Mammary epithelial cell (primary cell): ENCODE data around the gene KISS1.

Experiments used
- CTCF ChIP-seq, 2 donors: IDR thresholded peaks in 1 of 2; conservative IDR thresholded peaks in 1 of 2; 2 replicates each; pipeline ENCODE4 v1.5.1; 2011 to 2012; ENCODE audit warnings: inconsistent platforms in 2 of 2, low read length in 2 of 2, mild to moderate bottlenecking in 2 of 2, control low read depth in 1 of 2, low read depth in 1 of 2; ENCODE audit not compliant: insufficient read depth in 1 of 2; ENCODE audit errors: extremely low read depth in 1 of 2
- EZH2 ChIP-seq: IDR thresholded peaks from 2 replicates; pipeline ENCODE4 v1.6.1; 2012; ENCODE audit warnings: low read length, inconsistent platforms, borderline replicate concordance

- TF ChIP-seq CTCF (conservative IDR thresholded peaks at IDR 0.05 in 1 of 2, IDR thresholded peaks at IDR 0.05 in 1 of 2; ENCODE audit: extremely low read depth in 1 of 2, insufficient read depth in 1 of 2, low read depth in 1 of 2, low read length in 2 of 2) (no peak), EZH2 (no peak)
Observed at GRCh38 chr1:204153667-204154066, 42.6 kb downstream of the KISS1 start.
